A673 (cell line): Measurements from ENCODE around the gene EBPL.

Experiments
- EZH2 ChIP-seq: fragments of 200-600 bp; sonication (generic); IDR thresholded peaks from 2 replicates; pipeline ENCODE4 v1.6.1; 2017; ENCODE audit warnings: borderline replicate concordance, low read depth, mild to moderate bottlenecking, mixed read lengths, antibody characterized with exemption, low read length; ENCODE audit not compliant: poor library complexity, severe bottlenecking
- TF ChIP-seq, protein P1 (sequence below): fragments of 300-800, 200-600 bp; sonication (generic); conservative IDR thresholded peaks from 2 replicates; pipeline ENCODE4 v1.5.1; 2017; ENCODE audit warnings: low read depth, mild to moderate bottlenecking, antibody characterized with exemption, low read length, moderate library complexity, mixed read lengths

GRCh38 chr13:49667773-49668172 lies 23.5 kb downstream of the EBPL start:
- TF ChIP-seq, protein P1, sequence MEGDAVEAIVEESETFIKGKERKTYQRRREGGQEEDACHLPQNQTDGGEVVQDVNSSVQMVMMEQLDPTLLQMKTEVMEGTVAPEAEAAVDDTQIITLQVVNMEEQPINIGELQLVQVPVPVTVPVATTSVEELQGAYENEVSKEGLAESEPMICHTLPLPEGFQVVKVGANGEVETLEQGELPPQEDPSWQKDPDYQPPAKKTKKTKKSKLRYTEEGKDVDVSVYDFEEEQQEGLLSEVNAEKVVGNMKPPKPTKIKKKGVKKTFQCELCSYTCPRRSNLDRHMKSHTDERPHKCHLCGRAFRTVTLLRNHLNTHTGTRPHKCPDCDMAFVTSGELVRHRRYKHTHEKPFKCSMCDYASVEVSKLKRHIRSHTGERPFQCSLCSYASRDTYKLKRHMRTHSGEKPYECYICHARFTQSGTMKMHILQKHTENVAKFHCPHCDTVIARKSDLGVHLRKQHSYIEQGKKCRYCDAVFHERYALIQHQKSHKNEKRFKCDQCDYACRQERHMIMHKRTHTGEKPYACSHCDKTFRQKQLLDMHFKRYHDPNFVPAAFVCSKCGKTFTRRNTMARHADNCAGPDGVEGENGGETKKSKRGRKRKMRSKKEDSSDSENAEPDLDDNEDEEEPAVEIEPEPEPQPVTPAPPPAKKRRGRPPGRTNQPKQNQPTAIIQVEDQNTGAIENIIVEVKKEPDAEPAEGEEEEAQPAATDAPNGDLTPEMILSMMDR = no peak
- no peak for TF ChIP-seq EZH2
